GM18861 (cell line): ENCODE data around the gene DEDD2.
"Not testable (repeated sequence)": the region's sequence is repeated elsewhere in the genome, so short reads cannot be mapped to it uniquely, and the experiment has no call there.

ENCODE experiments used
- ATAC-seq: cut with Tn5 transposase; IDR thresholded peaks from one replicate; pipeline ENCODE4 v1.9.1; 2021; ENCODE audit not compliant: unreplicated experiment

Gene DEDD2

GRCh38 chr19:42217520-42218437 is at the start of gene DEDD2:
DEDD2 (minus strand) TSS chr19:42217677; CDS start chr19:42217007, 670 bp downstream.
- peak; percentile 44 for ATAC-seq

GRCh38 chr19:42266928-42267603 is 49.6 kb upstream of the DEDD2 start:
- ATAC-seq, result not testable (repeated sequence)

GRCh38 chr19:42266105-42266504 is 48.6 kb upstream of the DEDD2 start:
- ATAC-seq, result not testable (repeated sequence)

GRCh38 chr19:42261763-42262162 is 44.3 kb upstream of the DEDD2 start:
- no peak for ATAC-seq

GRCh38 chr19:42257842-42258241 is 40.4 kb upstream of the DEDD2 start:
- ATAC-seq, result not testable (repeated sequence)

- no peak for ATAC-seq
Measured at GRCh38 chr19:42255766-42256745, 38.6 kb upstream of the DEDD2 start.

GRCh38 chr19:42254850-42255765 is 37.6 kb upstream of the DEDD2 start, which contains the start of gene ERF:
ERF (minus strand) TSS chr19:42255128; CDS start chr19:42254999, 129 bp downstream.
- ATAC-seq, result peak; percentile 42

GRCh38 chr19:42254089-42254849 is 36.8 kb upstream of the DEDD2 start:
- ATAC-seq, result peak; percentile 34

- ATAC-seq, result no peak
Measured at GRCh38 chr19:42253245-42254088, 36.0 kb upstream of the DEDD2 start.

GRCh38 chr19:42252365-42253244 is 35.1 kb upstream of the DEDD2 start:
- ATAC-seq, result no peak

GRCh38 chr19:42251572-42252358 is 34.3 kb upstream of the DEDD2 start:
- no peak for ATAC-seq

GRCh38 chr19:42250666-42251531 is 33.4 kb upstream of the DEDD2 start:
- no peak for ATAC-seq

- no peak for ATAC-seq
Measured at GRCh38 chr19:42250183-42250665, 32.7 kb upstream of the DEDD2 start.

- ATAC-seq, result no peak
Measured at GRCh38 chr19:42249769-42250168, 32.3 kb upstream of the DEDD2 start.

GRCh38 chr19:42249149-42249750 is 31.8 kb upstream of the DEDD2 start:
- ATAC-seq, result no peak
